Activated T-helper 1 cell treated with anti-CD3 and anti-CD28 coated beads, Interleukin-2, amount 50 U/mL, for 16 hours (primary cell): ENCODE measurements around the gene RFWD3.

Experiments used
- DNase-seq, 2 donors: peaks; one replicate each; pipeline ENCODE4 v3.0.0-alpha.2; 2020; ENCODE audit warnings: low read depth in 1 of 2, low spot score in 1 of 2

Gene RFWD3

DNA sequence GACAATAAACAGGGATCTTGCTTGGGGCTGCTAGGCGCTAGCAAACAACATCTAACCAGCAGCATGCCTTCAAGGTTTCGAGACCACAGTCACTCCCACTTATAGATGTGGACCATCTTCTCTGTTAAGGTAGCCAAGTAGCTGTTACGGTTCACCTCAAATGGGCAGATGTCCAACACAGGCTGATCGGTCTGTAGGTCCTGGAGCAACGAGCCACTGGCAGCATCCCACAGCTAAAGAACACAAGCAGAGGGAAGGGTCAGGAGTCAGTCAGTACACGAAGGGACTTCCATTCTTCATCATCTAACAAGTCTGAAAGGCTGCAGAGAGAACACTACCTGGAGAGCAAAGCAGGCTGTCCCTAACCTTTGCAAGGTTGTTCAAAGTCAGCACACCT lies 42.8 kb downstream of the RFWD3 start:
- DNase-seq, result no peak

DNA sequence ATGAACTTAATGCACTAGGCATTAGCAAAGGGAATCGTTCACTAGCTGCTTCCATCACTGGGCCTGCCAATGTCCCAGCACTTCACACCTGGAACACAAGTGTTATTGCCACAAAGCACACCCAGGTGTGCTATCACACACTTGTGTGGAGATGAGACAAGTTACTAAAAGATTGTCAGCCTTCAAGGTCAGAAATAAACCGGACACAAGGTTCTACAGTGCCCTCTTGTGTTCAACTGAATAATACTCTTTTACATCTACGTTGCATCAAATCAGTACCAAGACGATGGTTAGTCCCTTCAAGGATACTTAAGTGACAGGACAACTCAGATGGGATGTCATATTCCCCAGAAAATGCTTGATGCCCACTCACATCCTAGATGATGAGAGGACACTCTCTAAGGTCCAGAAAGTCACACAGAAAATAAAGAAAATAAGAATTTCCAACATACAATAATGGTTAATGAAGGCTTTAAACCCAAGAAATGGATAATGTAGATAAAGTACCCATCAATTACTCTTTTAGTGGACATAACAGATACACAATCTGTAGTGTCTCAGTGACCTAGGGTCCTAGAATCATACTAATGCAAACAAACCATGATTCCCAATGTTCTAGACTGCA lies 43.4 kb downstream of the RFWD3 start:
- DNase-seq, result no peak

DNA sequence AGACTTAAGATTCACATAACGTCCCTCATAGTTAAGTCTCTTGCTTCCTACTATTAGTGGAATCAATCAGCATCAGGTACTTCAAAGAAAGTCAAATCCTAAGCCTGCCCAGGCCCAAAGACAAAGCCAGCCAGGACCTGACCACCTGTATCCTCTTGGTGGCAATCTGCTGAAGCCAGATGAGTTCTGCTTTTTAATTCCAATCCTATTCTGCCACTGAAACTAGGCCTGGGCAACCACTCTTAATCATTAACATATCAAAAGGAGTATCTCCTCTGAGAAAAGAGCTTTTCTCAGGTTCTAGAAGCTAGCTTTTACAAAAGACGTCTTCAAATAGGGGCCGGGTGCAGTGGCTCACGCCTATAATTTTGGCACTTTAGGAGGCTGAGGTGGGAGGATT lies 44.7 kb downstream of the RFWD3 start:
- DNase-seq, result no peak

DNA sequence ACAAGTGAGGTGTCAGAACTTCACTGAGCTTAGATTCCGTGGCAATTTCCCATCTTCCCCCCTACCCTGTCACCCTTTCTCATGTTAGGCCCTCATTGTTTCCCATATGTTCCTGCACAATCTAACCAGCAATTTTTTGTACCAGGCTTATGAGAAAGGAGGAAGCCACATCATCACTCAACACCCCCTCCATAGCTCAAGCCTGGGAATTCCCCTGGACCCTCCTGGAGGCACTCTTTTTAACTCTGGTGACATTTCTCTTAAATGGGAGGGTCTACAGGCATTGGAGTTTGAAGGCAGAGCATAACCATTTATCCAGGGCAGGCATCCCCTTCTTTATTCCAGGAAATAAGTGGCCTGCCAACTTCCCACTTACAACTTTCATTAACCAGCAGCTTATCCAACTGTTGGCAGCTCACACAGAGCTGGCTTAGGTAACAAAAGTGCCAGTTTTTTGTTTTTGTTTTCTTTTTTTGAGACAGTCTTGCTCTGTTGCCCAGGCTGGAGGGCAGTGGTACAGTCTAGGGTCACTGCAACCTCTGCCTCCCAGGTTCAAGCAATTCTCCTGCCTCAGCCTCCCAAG lies 49.4 kb downstream of the RFWD3 start:
- no peak for DNase-seq

DNA sequence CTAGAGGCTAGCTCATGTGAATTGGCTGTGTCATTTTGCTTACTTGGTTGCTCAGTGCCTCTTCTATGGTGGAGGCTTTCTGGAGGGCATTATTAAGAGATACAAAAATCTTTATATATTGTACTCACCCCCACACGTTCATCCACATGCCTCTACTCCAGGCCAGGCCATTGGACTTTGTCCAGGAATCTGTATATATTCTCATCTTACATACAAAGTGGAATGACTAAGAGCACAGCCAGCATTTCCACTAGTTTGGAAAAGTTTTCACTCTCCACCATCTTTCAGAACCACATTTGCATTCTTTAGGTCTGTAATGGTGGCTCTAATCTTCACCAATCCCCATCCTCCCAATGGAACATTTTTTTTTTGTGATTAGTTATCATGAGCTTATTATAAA lies 55.0 kb downstream of the RFWD3 start:
- DNase-seq, result no peak

DNA sequence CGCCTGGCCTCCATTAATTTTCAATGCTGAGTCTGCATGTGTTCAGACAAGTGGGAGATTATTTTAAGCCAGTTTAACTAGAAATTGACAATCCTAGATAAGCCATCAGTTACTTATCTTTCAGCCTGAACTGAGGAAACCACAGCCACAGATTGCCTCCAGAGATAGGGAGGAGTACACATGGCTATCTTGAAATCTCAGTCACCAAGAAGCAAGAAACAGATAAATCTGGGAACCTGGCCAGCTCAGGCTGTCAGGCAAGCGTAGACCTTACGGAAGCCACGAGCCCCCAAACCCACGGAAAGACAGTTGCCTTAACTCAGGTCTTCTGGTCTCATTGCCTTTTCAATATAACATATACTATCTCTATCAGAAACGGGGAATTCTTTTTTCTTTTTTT lies 57.7 kb downstream of the RFWD3 start:
- peak in 1 of 2 donors; percentile 13 for DNase-seq

DNA sequence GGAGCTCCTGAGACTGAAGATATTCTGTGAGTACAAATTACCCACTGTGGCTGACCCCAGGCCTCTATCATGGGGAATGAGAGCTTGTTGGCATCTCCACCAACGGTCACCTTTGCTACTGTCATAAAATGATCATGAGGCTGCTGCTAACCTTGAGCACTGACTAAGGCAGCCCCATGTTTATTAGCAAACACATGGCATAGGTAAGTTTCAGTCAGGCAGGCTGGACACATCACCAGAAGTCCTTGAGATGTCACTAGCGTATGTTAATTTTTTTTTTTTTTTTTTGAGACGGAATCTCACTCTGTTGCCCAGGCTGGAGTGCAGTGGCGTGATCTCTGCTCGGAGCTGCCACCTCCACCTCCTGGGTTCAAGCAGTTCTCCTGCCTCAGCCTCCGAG lies 58.3 kb downstream of the RFWD3 start:
- no peak for DNase-seq

DNA sequence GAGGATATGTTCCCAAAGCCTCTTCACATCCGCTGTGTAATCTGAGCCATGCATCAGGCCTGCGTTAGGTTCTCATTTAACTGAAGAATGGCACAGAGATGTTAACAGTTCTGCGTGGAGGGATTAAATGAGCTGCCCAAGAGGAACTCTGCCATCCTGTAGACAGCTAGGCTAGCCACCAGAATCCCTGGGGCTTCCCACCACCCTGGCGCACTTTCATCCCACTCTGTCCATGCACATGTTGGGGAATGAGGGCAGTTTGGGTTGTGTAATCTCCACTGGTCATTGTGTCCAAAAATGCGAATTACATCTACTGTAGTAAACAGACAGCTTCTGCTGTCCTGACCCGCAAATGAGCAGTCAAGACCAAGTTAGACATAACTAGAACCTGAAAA lies 58.7 kb downstream of the RFWD3 start:
- no peak for DNase-seq

DNA sequence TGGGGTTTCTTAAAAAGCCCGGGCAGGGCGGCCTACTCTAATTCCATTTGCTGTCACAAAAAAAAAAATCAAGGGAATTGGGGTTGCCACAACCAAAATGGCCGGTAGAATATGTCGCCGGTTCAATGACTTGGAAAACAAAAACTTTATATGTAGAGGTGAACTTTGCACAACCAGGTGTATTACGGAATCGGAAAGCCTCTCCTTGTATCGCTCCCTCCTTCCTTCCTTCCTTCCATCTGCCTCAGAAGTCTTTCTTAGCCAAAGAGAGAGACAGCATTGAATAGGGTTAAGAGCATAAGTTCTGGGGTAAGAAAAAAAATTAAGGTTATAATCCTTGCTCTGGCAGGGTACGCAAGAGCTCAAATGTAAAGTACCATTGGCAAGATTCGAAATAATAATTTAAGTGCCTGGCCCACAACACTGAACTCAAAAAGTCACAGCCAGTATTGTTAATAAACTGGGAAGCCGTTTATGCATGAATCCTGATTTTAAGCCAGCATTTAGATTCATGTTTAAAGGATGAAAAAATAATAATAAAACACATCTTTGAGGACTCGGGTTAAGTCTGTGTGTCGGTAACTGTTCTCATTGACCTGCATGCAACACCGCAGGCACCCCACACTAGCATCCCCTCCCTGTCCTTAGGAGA lies 59.2 kb downstream of the RFWD3 start:
- DNase-seq, result no peak

DNA sequence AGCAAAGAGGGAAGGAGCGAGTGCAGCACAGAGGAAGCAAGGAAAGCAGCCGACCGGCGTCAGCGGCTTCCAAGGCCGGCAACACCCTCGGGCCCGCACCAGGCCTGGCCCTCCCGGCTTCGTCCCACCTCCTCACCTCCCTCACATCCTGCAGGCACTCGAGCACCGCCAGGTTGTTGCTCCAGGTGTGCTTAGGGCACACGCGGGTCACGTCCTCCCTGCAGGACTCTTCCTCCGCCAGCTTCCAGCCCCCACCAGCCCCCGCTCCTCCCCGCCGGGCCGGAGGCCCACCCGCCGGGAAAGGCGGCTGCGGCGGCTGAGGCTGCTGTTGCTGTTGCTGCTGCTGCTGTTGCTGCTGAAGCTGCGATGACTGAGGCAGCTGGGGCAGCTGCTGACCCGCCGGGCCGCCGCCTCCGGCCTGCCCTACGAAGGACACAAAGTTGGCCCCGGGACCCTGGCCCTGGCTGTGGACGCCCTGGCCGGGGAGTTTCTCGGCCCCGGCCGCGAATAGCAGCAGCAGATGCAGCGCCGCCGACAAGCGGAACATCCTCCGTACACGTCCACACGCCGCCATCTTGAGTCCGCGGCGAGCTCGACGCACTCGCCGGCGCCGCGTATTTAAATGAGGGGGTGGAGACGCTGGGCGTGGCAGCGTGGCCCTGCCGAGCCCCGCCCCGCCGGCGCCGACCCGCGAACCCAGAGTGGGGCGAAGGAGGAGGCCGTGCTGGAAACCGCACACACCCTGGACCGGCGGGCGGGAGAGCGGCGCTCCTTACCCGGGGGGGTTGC lies 60.0 kb downstream of the RFWD3 start, which contains the start of gene GLG1:
Gene GLG1 (minus strand): TSS at position 594 of the 789 bp plus-strand sequence. CDS start 20 bp downstream, at position 574.
- peak; percentile 79 to 86 for DNase-seq

DNA sequence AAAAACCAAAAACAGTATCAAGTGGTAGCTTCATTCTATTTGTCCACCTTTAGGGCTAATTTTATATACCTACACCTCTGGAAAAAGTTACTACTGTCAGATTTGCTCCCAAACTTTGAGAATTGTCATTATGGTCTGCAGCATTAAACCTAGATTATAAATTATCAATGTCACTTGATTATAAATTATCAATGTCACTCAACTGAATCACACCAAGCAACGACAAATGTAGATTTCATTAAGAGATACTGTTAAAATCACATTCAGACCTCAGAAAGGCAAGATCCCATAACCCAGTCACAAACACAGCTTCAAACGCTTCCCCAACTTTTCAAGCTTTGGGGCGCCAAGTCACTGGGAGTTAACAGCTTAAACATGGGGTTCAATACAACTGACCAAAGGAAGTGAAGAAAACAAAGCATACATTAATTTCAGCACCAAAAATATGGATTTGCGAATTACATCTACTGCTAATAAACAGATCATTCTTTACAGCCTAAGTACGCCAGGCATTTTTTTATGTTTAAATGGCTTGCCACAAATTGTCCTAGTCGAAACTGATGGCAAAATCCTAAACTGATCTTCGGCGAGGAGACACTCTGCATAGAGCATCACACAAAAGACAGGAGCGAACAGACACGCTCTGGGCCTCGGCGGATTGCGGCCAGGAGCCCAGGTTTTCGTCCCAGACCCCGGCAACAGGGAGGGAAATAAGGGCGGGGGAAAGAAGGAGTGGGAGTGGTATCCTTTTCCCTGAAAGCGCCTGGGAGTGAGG lies 60.7 kb downstream of the RFWD3 start:
- DNase-seq, result no peak

DNA sequence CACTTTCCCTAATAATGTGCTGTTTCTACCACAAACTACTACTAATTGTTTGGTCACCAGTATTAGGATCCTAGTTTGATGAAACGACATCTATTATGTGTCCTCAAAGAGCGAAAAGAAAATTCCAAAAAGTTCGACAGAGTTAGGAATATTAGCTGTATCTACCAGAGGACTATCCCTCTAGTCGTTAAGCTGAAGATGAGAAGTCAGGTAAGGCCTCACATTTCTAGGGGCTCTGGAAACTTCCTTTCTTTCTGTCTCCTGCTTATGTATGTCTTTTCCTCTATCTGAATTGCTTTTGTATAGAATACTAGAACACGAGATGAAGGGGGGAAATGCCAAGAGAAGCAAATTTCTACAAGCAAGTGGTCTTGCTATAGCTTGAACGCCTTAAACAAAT lies 61.3 kb downstream of the RFWD3 start:
- no peak for DNase-seq

DNA sequence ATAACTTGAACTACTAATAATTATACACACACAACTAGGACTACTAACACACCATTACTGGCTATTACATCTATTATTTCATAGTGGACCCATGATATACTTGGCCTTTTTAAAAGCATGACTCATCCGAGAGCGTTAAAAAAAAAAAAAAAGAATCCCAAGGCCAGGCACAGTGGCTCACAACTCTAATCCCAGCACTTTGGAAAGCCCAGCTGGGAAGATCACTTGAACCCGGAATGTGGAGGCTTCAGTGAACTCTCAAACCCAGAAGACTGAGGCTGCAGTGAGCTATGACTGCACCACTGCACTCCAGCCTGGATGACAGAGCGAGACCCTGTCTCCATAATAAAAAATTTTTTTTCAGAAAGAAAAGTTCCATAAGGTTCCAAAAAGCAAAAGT lies 62.8 kb downstream of the RFWD3 start:
- no peak for DNase-seq

DNA sequence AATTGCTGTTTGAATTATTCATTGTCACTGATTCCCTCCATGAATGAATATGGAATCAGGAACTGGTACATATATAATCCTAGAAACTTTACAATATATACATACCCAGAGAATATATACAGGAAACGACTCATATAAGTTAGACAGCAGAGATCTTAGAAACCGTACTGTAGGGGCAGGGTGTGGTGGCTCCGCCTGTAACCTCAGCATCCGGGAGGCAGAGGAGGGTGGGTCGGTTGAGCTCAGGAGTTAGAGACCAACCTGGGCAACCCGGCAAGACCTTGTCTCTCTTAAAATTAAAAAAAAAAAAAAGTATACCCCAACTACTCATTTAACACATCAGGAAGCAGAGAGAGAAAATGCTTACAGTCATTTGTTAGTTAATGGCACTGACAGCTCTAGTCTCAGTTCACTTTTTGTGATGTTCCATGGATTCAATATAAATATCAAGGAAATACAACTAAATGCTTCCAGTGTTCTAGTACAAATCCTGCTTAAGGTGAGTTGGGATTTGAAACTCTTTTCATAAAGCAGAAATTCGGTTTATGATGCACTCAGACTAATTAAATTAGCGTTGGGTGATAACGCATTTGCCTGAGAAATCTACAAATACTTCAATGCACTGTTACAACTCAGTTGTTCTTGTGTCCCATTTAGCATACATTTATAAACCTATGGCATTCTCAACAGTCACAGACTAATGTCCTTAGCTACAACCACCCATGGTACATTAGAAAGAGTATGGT lies 65.4 kb downstream of the RFWD3 start:
- DNase-seq, result peak; percentile 20 to 41

DNA sequence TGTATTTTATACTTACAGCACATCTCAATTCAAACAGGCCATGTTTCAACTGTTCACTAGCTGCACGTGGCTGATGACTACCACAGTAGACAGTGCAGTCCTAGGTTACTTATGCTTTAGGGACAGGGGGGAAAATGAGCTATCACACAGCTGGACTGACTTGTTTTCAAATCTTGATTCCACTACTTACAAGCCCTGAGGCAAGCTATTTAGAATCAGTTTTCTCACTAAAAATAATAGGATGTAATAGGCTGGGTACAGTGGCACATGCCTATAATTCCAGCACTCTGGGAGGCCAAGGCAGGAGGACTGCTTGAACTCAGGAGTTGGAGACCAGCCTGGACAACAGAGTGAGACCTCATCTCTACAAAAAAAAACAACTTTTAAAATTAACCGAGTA lies 70.1 kb downstream of the RFWD3 start:
- no peak for DNase-seq

DNA sequence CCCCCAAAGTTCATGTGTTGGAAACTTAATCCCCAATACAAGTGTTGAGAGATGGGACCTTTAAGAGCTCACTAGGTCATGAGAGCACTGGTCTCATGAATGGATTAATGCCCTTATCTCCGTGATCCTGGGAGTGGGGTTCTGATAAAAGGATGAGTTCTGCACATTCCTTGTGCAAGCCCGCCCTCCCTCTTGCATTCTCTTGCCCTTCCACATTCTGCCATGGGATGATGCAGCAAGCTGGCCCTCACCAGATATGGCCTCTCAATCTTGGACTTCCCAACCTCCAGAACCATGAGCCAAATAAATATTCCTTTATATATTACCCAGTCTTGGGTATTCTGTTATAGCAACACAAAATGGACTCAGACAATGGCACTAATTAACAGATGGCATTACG lies 73.8 kb downstream of the RFWD3 start:
- DNase-seq, result no peak

DNA sequence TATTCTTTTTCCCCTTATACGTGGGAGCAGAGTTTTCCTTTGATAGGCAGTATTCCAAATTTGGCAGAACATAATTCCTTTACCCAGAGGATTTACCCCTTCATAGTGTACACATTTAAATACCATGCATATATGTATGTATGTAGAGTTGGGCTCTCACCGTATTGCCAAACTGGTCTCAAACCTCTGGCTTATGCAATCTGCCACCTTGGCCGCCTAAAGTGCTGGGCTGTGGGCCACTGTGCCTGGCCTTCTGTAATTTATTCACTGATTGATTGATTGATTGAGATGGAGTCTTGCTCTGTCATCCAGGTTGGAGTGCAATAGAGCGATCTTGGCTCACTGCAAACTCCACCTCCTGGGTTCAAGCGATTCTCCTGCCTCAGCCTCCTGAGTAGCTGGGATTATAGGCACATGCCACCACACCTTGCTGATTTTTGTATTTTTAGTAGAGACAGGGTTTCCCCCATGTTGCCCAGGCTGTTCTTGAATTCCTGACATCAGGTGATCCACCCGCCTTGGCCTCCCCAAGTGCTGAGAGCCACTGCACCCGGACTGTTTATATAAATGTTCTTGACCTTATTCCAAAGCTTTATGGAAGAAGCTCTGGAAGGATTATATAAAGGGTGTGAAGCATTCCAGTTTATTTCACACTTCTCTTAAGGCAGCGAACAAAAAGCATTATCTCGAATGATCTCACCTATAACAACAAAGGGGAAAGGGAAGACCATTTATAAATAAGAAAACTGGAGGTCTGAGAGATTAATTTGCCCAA lies 74.6 kb downstream of the RFWD3 start:
- DNase-seq, result no peak

DNA sequence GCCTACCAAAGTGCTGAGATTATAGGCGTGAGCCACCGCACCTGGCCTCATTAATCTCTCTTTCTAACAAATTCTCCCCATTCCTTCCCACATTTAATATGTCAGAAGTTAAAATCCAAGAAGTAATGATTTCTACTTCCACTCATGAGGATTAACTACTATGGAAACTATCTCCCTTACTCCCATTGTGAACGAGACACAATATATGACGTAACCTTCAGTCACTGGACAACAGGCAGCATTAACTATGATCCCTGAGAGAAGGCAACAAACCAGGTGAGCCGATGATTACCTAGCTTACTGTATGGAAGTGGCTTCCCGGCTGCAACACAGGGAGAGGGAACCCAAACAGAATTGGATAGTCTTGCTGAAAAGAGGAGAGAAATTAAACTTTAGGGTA lies 79.7 kb downstream of the RFWD3 start:
- no peak for DNase-seq

DNA sequence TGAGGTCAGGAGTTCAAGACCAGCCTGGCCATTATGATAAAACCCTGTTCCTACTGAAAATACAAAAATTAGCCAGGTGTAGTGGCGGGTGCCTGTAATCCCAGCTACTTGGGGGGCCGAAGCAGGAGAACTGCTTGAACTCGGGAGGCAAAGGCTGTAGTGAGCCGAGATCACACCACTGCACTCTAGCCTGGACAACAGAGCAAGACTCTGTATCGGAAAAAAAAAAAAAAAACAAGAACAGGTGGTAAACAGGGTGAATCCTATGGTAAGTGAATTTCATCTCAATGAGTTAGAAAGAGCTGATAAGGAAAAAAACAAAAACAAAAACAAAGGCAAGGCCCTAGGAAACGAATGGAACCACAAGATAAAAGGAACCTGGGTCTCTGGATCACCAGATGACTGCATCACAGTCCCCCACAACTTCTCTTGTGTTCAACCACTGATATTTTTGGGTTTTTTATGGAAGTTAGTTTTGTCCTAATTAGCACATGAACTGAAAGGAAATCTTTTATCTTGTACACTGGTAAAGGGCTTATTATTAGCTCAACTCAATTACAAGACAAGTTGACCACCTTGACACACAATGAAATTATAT lies 80.7 kb downstream of the RFWD3 start:
- no peak for DNase-seq
